ENCODE measurements around the gene GSTM3. TPM values are rescaled to one million over a fixed set of nuclear protein-coding genes. Genes with fewer than 3 reads are reported as not detected.

Gene GSTM3
- total RNA-seq, 2 experiments from 2014 or later: 14.8 to 15.4 TPM

DNA sequence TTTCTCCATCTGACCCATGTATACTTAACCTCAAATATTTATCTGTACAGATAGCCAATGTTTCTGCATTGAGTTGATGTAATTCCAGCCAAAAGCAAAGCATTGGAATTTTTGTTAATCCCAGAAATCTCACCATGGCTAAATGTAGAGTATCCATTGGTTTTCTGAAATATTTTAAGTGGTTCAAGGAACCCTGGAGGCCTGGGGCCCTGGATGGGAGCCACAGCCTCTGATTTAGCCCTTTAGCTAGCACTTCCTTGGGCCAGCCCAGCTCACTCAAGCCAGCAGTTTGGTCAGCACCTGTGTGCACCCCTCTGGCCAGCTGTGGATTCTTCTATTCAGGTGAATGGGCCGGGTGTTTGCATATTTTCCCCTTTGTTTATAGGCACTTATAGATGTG lies 41.7 kb upstream of the GSTM3 start:
- H3K36me3 ChIP-seq (ENCODE audit: insufficient read depth, low read length): no peaks in the 10 kb centered on the region
- Mint-ChIP-seq H3K36me3 (ENCODE audit: low read depth) (no peaks in the 10 kb centered on the region), H3K9me3 (no peaks in the 10 kb centered on the region), H3K27me3 (no peaks in the 10 kb centered on the region), H3K4me1 (ENCODE audit: low read depth) (no peaks in the 10 kb centered on the region), H3K4me3 (no peak overlapping the region), H3K27ac (no peak overlapping the region)
- DNase-seq (no peak), ATAC-seq (ENCODE audit: poor library complexity) (no peak)
- POLR2A ChIA-PET: interaction anchor here (1.3 kb wide), 1 partner anchor 8 kb away, joined by 3 read pairs; no protein-coding TSS in a partner anchor
- H3K27me3 ChIP-seq (ENCODE audit: control insufficient read depth in 1 of 2, insufficient read depth in 2 of 2, low read length in 2 of 2): no peaks in the 10 kb centered on the region
- no peak for TF ChIP-seq CTCF (IDR thresholded peaks at IDR 0.05)
- H3K9me3 ChIP-seq (ENCODE audit: control insufficient read depth in 1 of 2, insufficient read depth in 1 of 2, low read length in 2 of 2): peaks cover 0 to 6% of the 10 kb centered on the region in 2 experiments
- intact Hi-C loops (cut with DNase I, micrococcal nuclease): no loop called here
- CTCF ChIA-PET: interaction anchor here (1.5 to 2.8 kb wide), 3 partner anchors 8 to 202 kb away, joined by 4 to 10 read pairs (median 5); partner anchors contain the start of gene AHCYL1
- no peak overlapping the region for H3K4me3 ChIP-seq (ENCODE audit: low read length)
- peaks cover 10% of the 10 kb centered on the region for H3K4me1 ChIP-seq (ENCODE audit: insufficient read depth, low read length)
- H3K27ac ChIP-seq (ENCODE audit: low read depth in 1 of 2, low read length in 2 of 2): no peak overlapping the region

- Mint-ChIP-seq H3K27me3 (no peaks in the 10 kb centered on the region), H3K36me3 (ENCODE audit: low read depth) (no peaks in the 10 kb centered on the region), H3K9me3 (no peaks in the 10 kb centered on the region), H3K27ac (no peak overlapping the region), H3K4me3 (no peak overlapping the region), H3K4me1 (ENCODE audit: low read depth) (peaks cover 3% of the 10 kb centered on the region)
- ChIA-PET POLR2A (interaction anchor here (1.3 kb wide), 1 partner anchor 9 kb away, joined by 3 read pairs; no protein-coding TSS in a partner anchor), CTCF (interaction anchor here (1.5 to 2.8 kb wide), 3 partner anchors 9 to 203 kb away, joined by 4 to 10 read pairs (median 5); partner anchors contain the start of gene AHCYL1)
- intact Hi-C loops (cut with DNase I, micrococcal nuclease): no loop called here
- TF ChIP-seq CTCF (IDR thresholded peaks at IDR 0.05): no peak
- no peak overlapping the region for H3K27ac ChIP-seq (ENCODE audit: low read depth in 1 of 2, low read length in 2 of 2)
- peaks cover 15% of the 10 kb centered on the region for H3K4me1 ChIP-seq (ENCODE audit: insufficient read depth, low read length)
- no peak for ATAC-seq (ENCODE audit: poor library complexity)
- no peaks in the 10 kb centered on the region for H3K36me3 ChIP-seq (ENCODE audit: insufficient read depth, low read length)
- no peak for DNase-seq
- H3K4me3 ChIP-seq (ENCODE audit: low read length): no peak overlapping the region
- no peaks in the 10 kb centered on the region for H3K27me3 ChIP-seq (ENCODE audit: control insufficient read depth in 1 of 2, insufficient read depth in 2 of 2, low read length in 2 of 2)
- peaks cover 0 to 6% of the 10 kb centered on the region in 2 experiments for H3K9me3 ChIP-seq (ENCODE audit: control insufficient read depth in 1 of 2, insufficient read depth in 1 of 2, low read length in 2 of 2)
Measured at GRCh38 chr1:109781806-109782205, 41.0 kb upstream of the GSTM3 start.

- Mint-ChIP-seq H3K36me3 (ENCODE audit: low read depth) (no peaks in the 10 kb centered on the region), H3K27ac (no peak overlapping the region), H3K27me3 (no peaks in the 10 kb centered on the region), H3K9me3 (no peaks in the 10 kb centered on the region), H3K4me3 (no peak overlapping the region), H3K4me1 (ENCODE audit: low read depth) (peaks cover 6% of the 10 kb centered on the region)
- DNase-seq (no peak), ATAC-seq (ENCODE audit: poor library complexity) (no peak)
- ChIA-PET POLR2A (interaction anchor here (1.3 kb wide), 1 partner anchor 10 kb away, joined by 3 read pairs; no protein-coding TSS in a partner anchor), CTCF (interaction anchor here (1.5 to 2.8 kb wide), 3 partner anchors 10 to 203 kb away, joined by 4 to 10 read pairs (median 5); partner anchors contain the start of gene AHCYL1)
- intact Hi-C loops (cut with DNase I, micrococcal nuclease): no loop called here
- H3K36me3 ChIP-seq (ENCODE audit: insufficient read depth, low read length): no peaks in the 10 kb centered on the region
- no peak overlapping the region for H3K27ac ChIP-seq (ENCODE audit: low read depth in 1 of 2, low read length in 2 of 2)
- H3K27me3 ChIP-seq (ENCODE audit: control insufficient read depth in 1 of 2, insufficient read depth in 2 of 2, low read length in 2 of 2): no peaks in the 10 kb centered on the region
- H3K4me1 ChIP-seq (ENCODE audit: insufficient read depth, low read length): peaks cover 10% of the 10 kb centered on the region
- TF ChIP-seq CTCF (IDR thresholded peaks at IDR 0.05): no peak
- peaks cover 0 to 6% of the 10 kb centered on the region in 2 experiments for H3K9me3 ChIP-seq (ENCODE audit: control insufficient read depth in 1 of 2, insufficient read depth in 1 of 2, low read length in 2 of 2)
- H3K4me3 ChIP-seq (ENCODE audit: low read length): no peak overlapping the region
Measured at GRCh38 chr1:109780982-109781381, 40.1 kb upstream of the GSTM3 start.

Data from CD4-positive, alpha-beta T cell (primary cell).